K562 (cell line): ENCODE data around the gene MMP28. TPM values are rescaled to one million over a fixed set of nuclear protein-coding genes. Genes with fewer than 3 reads are reported as not detected.
A peak's percentile ranks its signal among the peaks of the same experiment; 100 is the strongest.

Experiments
- ATF4 ChIP-seq: fragments of 450-650 bp; formaldehyde crosslinking; IDR thresholded peaks from 2 replicates; pipeline ENCODE4 v1.4.0; 2022; ENCODE audit warnings: mild to moderate bottlenecking, moderate library complexity
- CBX3 ChIP-seq, 2 experiments: IDR thresholded peaks; 1 replicate in 1 of 2; 2 replicates in 1 of 2; pipeline ENCODE4 v1.6.1; 2012; ENCODE audit warnings: inconsistent platforms in 2 of 2, low read length in 2 of 2, borderline replicate concordance in 1 of 2, control low read depth in 1 of 2
- CC2D1A ChIP-seq: fragments of 450-650 bp; IDR thresholded peaks from 2 replicates; pipeline ENCODE4 v1.6.1; 2017; ENCODE audit warnings: mild to moderate bottlenecking
- CHD1 ChIP-seq: fragments of 200-600 bp; sonication (generic); IDR thresholded peaks from one replicate; pipeline ENCODE4 v1.6.1; 2012; ENCODE audit warnings: mild to moderate bottlenecking, moderate library complexity, low read length, inconsistent platforms
- KDM1A ChIP-seq, 2 experiments: fragments of 450-650 bp; IDR thresholded peaks; 2 replicates each; pipeline ENCODE4 v1.6.1; 2016; ENCODE audit warnings: mild to moderate bottlenecking in 2 of 2
- NEUROD1 ChIP-seq: fragments of 150-350 bp; IDR thresholded peaks from 2 replicates; pipeline ENCODE4 v1.6.1; 2014; ENCODE audit warnings: borderline replicate concordance, low read length, low read depth; ENCODE audit not compliant: partially characterized antibody
- PRMT5 ChIP-seq: sonication (generic); formaldehyde crosslinking; IDR thresholded peaks from 2 replicates; pipeline ENCODE4 v1.5.0; 2020; ENCODE audit warnings: missing genetic modification reagents
- PTTG1 ChIP-seq: fragments of 450-650 bp; IDR thresholded peaks from 2 replicates; pipeline ENCODE4 v1.6.1; 2016; ENCODE audit warnings: low read depth, mild to moderate bottlenecking, missing genetic modification characterization, missing compliant biosample characterization
- RBBP5 ChIP-seq: fragments of 200-600 bp; sonication (generic); IDR thresholded peaks from 2 replicates; pipeline ENCODE4 v1.6.1; 2012; ENCODE audit warnings: borderline replicate concordance, mild to moderate bottlenecking, low read length, control low read depth, inconsistent platforms; ENCODE audit not compliant: insufficient read depth, poor library complexity, severe bottlenecking
- SRSF1 ChIP-seq: fragments of 200-400 bp; formaldehyde crosslinking; IDR thresholded peaks from 2 replicates; pipeline ENCODE4 v1.6.1; 2017; ENCODE audit warnings: mild to moderate bottlenecking, low read depth, low read length, moderate library complexity
- ZHX1 ChIP-seq: fragments of 150-350 bp; conservative IDR thresholded peaks from 2 replicates; pipeline ENCODE4 v1.6.1; 2014; ENCODE audit warnings: low read length
- ZNF197 ChIP-seq: fragments of 200-800 bp; sonication (Bioruptor generic); IDR thresholded peaks from 2 replicates; pipeline ENCODE4 v1.6.1; 2016; ENCODE audit warnings: low read depth, missing genetic modification characterization, missing compliant biosample characterization
- polyA plus RNA-seq, 8 experiments: library from polyadenylated mRNA; depleted of rRNA in 4 of 8; stranded (reverse) in 5 of 8; unstranded in 3 of 8; fragments of >200 nt; fragmentation: Nextera tagmentation in 2 of 8; fragmentation: Illumina TruSeq in 1 of 8; extraction: Ambion mirVana in 2 of 8; extraction: Trizol in 1 of 8; gene quantifications; 2 replicates each; pipeline versions ENCODE4 v1.2.1 to v1.2.3, GENCODE V29; 2011 to 2014; ENCODE audit warnings: inconsistent platforms in 1 of 8, missing spikeins in 1 of 8
- total RNA-seq, 7 experiments: library from RNA; depleted of rRNA in 6 of 7; stranded (reverse); fragments of >200 nt in 6 of 7; fragmentation: Illumina TruSeq in 2 of 7; extraction: Trizol in 2 of 7; gene quantifications; 2 replicates each; pipeline versions ENCODE4 v1.2.1 to v1.2.3, GENCODE V29; 2011 to 2021; ENCODE audit warnings: low replicate concordance in 1 of 7
- TF ChIP-seq, protein P1 (sequence below): sonication (generic); formaldehyde crosslinking; IDR thresholded peaks from 2 replicates; pipeline ENCODE4 v1.4.0; 2020; ENCODE audit warnings: mild to moderate bottlenecking, missing genetic modification reagents

MMP28 gene
- total and polyA plus RNA-seq, 9 of the 15 experiments (the other 6 are each of a cell fraction or from before 2014, with no cell fraction given): not detected

DNA sequence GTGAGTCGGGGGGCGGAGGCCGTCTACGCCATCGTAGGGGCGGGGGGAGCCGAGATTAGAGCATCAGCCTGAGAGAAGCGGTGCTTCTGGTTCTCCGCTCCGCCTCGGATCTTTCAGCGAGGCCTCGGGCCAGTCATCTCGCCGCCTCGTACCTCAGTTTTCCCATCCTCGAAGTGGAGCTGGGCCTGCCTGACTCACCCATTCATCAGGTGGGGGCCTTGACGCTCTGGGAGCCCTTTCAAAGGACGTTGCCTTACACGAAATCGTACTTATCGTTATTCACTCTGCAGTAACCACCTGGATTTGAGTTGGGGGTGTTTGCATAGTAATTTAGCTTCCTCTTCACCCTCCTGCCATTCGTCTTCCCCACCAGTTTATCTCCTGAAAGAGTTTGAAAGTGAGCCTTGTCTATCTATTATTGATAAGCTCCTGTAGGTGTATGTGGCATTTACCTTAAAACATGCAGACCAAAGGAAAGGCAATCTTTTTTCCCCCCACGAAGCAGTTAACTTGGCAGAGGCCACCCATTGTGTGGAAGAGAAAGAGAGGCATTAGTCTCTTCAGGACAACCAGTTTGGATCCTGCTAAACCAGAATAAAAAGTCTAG, 14.5 kb upstream of the MMP28 start (continued):
- TF ChIP-seq KDM1A (IDR thresholded peaks at IDR 0.05): 0 out of 4 replicates have a peak, but pooled peaks of 1 of the 2 experiments have one; percentile 39
- no peak for TF ChIP-seq PTTG1
- TF ChIP-seq ZHX1: no peak
- TF ChIP-seq, protein P1, sequence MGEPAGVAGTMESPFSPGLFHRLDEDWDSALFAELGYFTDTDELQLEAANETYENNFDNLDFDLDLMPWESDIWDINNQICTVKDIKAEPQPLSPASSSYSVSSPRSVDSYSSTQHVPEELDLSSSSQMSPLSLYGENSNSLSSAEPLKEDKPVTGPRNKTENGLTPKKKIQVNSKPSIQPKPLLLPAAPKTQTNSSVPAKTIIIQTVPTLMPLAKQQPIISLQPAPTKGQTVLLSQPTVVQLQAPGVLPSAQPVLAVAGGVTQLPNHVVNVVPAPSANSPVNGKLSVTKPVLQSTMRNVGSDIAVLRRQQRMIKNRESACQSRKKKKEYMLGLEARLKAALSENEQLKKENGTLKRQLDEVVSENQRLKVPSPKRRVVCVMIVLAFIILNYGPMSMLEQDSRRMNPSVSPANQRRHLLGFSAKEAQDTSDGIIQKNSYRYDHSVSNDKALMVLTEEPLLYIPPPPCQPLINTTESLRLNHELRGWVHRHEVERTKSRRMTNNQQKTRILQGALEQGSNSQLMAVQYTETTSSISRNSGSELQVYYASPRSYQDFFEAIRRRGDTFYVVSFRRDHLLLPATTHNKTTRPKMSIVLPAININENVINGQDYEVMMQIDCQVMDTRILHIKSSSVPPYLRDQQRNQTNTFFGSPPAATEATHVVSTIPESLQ (CRISPR knock-in tag): no peak
- no peak for TF ChIP-seq RBBP5
- TF ChIP-seq SRSF1: no peak
- peak; percentile 28 for TF ChIP-seq CHD1
- TF ChIP-seq PRMT5: no peak
- TF ChIP-seq ATF4 (CRISPR knock-in tag): no peak
- no peak for TF ChIP-seq NEUROD1
- TF ChIP-seq CBX3 (IDR thresholded peaks at IDR 0.05; ENCODE audit: borderline replicate concordance in 1 of 2, low read length in 2 of 2): no peak
- no peak for TF ChIP-seq ZNF197 (CRISPR knock-in tag)
- no peak for TF ChIP-seq CC2D1A
